Measurements from ENCODE around the gene MMP27. TPM values are rescaled to one million over a fixed set of nuclear protein-coding genes. Genes with fewer than 3 reads are reported as not detected.

The MMP27 gene
- total RNA-seq, 2 donors from 2014 or later, result not detected

GRCh38 chr11:102647430-102647829, 58.1 kb downstream of the MMP27 start:
- H3K4me1 Mint-ChIP-seq, result peaks cover 2% of the 10 kb centered on the region
- no peak overlapping the region for H3K27ac Mint-ChIP-seq
- no peak for TF ChIP-seq CTCF (conservative IDR thresholded peaks at IDR 0.05)
- no peaks in the 10 kb centered on the region for H3K4me1 ChIP-seq (ENCODE audit: control insufficient read depth, insufficient read depth, low read length)
- H3K36me3 ChIP-seq (ENCODE audit: control insufficient read depth, insufficient read depth, low read length), result no peaks in the 10 kb centered on the region
- no peak overlapping the region for H3K27ac ChIP-seq (ENCODE audit: low read depth, low read length)
- no peaks in the 10 kb centered on the region for H3K27me3 ChIP-seq (ENCODE audit: control insufficient read depth, insufficient read depth, low read length, poor library complexity, severe bottlenecking)
- H3K9me3 ChIP-seq (ENCODE audit: control insufficient read depth, low read length), result no peaks in the 10 kb centered on the region
- no peaks in the 10 kb centered on the region for H3K36me3 Mint-ChIP-seq (ENCODE audit: low read depth)
- no peak overlapping the region for H3K4me3 Mint-ChIP-seq
- no peak overlapping the region for H3K4me3 ChIP-seq (ENCODE audit: low read length)
- H3K27me3 Mint-ChIP-seq (ENCODE audit: insufficient read depth), result no peaks in the 10 kb centered on the region
- H3K9me3 Mint-ChIP-seq, result peaks cover 7% of the 10 kb centered on the region
- DNase-seq, result no peak
- H3K9ac ChIP-seq (ENCODE audit: extremely low read depth, low read length, poor library complexity, severe bottlenecking), result no peak overlapping the region

GRCh38 chr11:102643941-102644340, 61.6 kb downstream of the MMP27 start:
- Histone ChIP-seq H3K4me3 (ENCODE audit: low read length) (no peak overlapping the region), H3K27me3 (ENCODE audit: control insufficient read depth, insufficient read depth, low read length, poor library complexity, severe bottlenecking) (no peaks in the 10 kb centered on the region), H3K4me1 (ENCODE audit: control insufficient read depth, insufficient read depth, low read length) (no peaks in the 10 kb centered on the region), H3K9me3 (ENCODE audit: control insufficient read depth, low read length) (no peaks in the 10 kb centered on the region), H3K9ac (ENCODE audit: extremely low read depth, low read length, poor library complexity, severe bottlenecking) (no peak overlapping the region), H3K27ac (ENCODE audit: low read depth, low read length) (no peak overlapping the region), H3K36me3 (ENCODE audit: control insufficient read depth, insufficient read depth, low read length) (no peaks in the 10 kb centered on the region)
- TF ChIP-seq CTCF (conservative IDR thresholded peaks at IDR 0.05), result no peak
- Mint-ChIP-seq H3K4me1 (no peaks in the 10 kb centered on the region), H3K27ac (no peak overlapping the region), H3K9me3 (peaks cover 3% of the 10 kb centered on the region), H3K27me3 (ENCODE audit: insufficient read depth) (no peaks in the 10 kb centered on the region), H3K4me3 (no peak overlapping the region), H3K36me3 (ENCODE audit: low read depth) (no peaks in the 10 kb centered on the region)
- WGBS, 2 experiments (ENCODE audit: insufficient coverage in 1 of 2, insufficient read length in 1 of 2), result 91 to 94% methylated on average over 2 to 4 of the region's 4 CpGs
- no peak for DNase-seq

Other genes with a start within 250 kb of the MMP27 start
- not detected for gene MMP7, start 175.0 kb downstream of the MMP27 start, total RNA-seq
- gene MMP20, start 80.4 kb downstream of the MMP27 start, total RNA-seq, result not detected
- gene MMP8, start 19.2 kb upstream of the MMP27 start, total RNA-seq, result not detected
- gene MMP10, start 74.9 kb upstream of the MMP27 start, total RNA-seq, result not detected
- not detected for gene MMP1, start 92.4 kb upstream of the MMP27 start, total RNA-seq
- not detected for gene MMP3, start 137.8 kb upstream of the MMP27 start, total RNA-seq
- gene MMP12, start 169.2 kb upstream of the MMP27 start, total RNA-seq, result not detected
- not detected for gene MMP13, start 250.0 kb upstream of the MMP27 start, total RNA-seq